ENCODE results near the gene IL27RA.

DNA sequence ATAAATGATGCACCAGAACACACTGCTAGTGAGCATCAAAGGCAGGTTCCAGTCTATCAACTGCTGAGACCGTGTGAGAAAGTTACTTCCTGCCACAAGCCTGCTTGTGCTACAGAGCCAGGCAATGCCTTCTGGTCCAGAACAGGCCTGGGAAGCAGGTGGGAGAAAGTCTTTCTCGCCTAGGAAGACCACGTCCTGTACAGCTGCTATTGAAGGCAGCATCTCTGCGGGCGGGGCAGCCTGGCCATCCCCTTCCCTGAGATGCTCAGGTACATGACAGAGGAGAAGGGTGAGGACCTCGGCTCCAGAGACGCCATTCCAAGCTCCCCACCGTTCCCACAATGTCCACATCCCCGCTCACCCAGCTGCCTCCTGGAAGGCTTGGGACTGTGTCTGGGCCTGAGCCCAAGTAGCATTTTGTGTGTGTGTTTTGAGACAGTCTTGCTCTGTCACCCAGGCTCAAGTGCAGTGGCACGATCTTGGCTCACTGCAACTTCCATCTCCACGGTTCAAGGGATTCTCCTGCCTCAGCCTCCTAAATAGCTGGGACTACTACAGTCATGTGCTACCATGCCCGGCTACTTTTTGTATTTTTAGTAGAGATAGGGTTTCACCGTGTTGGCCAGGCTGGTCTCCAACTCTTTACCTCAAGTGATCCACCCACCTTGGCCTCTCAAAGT, 28.9 kb upstream of the IL27RA start:
- TF ChIP-seq POLR2A (IDR thresholded peaks at IDR 0.05; ENCODE audit: low read length) (no peak), GATA1 (IDR thresholded peaks at IDR 0.05; ENCODE audit: low read depth, low read length) (no peak)

All from erythroblast (primary cell).